ENCODE measurements around the gene YBEY.

Gene YBEY

GRCh38 chr21:46316708-46317324 lies 30.7 kb downstream of the YBEY start:
- no peak for TF ChIP-seq CTCF (IDR thresholded peaks at IDR 0.05; ENCODE audit: low read depth, low read length)

GRCh38 chr21:46317710-46318463 lies 31.7 kb downstream of the YBEY start:
- TF ChIP-seq CTCF (IDR thresholded peaks at IDR 0.05; ENCODE audit: low read depth, low read length) = no peak
- no peak overlapping the region for H3K4me3 ChIP-seq (ENCODE audit: low read depth, low read length)

More at GRCh38 chr21:46316708-46317324, 30.7 kb downstream of the YBEY start:
- H3K4me3 ChIP-seq (ENCODE audit: low read depth, low read length) = no peak overlapping the region

GRCh38 chr21:46318464-46318845 lies 32.3 kb downstream of the YBEY start:
- no peak overlapping the region for H3K4me3 ChIP-seq (ENCODE audit: low read depth, low read length)
- no peak for TF ChIP-seq CTCF (IDR thresholded peaks at IDR 0.05; ENCODE audit: low read depth, low read length)

DNA sequence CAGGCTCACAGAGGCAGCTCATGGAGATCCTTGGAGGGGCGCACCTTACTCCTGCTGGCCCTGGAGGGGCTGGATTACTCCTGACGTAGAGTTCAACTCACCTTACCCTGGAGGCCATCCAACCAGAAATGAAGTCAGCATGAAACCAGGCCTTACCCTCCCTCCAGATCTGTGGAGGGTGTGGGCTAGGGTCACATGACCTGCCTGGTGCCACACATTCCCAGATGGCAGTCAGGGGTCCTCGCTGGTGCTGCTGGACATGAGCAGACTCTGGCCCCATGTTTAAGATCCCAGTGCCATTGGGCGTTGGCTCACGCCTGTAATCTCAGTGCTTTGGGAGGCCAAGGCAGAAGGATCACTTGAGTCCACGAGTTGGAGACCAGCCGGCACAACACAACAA lies 33.0 kb downstream of the YBEY start:
- no peak for TF ChIP-seq CTCF (IDR thresholded peaks at IDR 0.05; ENCODE audit: low read depth, low read length)
- no peak overlapping the region for H3K4me3 ChIP-seq (ENCODE audit: low read depth, low read length)

DNA sequence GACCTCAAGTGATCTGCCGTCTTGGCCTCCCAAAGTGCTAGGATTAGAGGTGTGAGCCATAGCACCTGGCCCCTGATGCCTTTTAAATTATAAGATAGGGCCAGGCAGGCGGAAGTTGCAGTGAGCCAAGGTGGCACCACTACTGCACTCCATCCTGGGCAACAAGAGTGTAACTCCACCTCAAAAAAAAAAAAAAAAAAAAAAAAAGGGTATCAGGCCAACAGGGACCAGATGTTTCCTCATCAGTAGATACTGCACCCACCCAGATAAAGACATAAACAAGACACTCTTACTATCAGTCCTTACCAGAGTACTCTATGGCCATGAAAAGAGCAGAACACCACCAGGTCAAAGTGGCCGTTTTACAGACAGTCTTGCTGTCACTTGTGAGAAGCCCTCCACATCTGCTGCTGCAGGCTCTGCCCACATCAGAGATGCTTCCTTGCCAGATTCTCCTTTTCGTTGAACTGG lies 34.2 kb downstream of the YBEY start:
- no peak for TF ChIP-seq CTCF (IDR thresholded peaks at IDR 0.05; ENCODE audit: low read depth, low read length)
- H3K4me3 ChIP-seq (ENCODE audit: low read depth, low read length) = no peak overlapping the region

- H3K4me3 ChIP-seq (ENCODE audit: low read depth, low read length) = peak overlapping the region; percentile 94
- TF ChIP-seq CTCF (IDR thresholded peaks at IDR 0.05; ENCODE audit: low read depth, low read length) = no peak
Observed at GRCh38 chr21:46322351-46323226, 36.4 kb downstream of the YBEY start.

Data from WI38 (cell line).